ENCODE measurements around the gene MRPL17. TPM values are rescaled to one million over a fixed set of nuclear protein-coding genes. Genes with fewer than 3 reads are reported as not detected.

MRPL17 gene
- total and polyA plus RNA-seq, 2 experiments from 2014 or later, result 26.7 to 81.8 TPM

DNA sequence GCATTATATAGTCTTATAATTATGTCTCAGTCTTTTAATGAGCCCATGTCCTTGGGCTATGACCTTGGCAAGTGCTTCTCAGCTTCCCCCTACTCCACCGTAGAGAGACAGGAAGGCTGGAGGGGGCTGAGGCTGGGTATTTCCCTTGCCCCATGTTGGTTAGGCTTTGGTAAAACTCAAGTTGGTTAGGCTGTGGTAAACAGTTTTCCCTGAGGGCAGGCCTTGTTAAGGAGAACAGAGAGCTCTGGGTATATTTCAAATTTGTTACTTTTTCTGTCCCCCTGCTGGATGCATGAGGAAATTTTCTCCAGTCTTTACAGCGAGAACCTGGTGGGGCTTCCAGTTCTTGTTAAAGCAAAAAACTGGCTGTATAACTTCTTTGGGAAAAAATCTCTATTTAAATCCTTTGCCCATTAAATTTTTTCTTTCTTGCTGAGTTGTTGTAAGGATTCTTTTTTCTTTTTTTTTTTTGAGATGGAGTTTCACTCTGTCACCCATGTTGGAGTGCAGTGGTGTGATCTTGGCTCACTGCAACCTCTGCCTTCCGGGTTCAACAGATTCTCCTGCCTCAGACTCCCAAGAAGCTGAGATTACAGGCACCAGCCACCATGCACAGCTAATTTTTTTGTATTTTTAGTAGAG, 15.3 kb downstream of the MRPL17 start:
- H2AFZ ChIP-seq, result peak overlapping the region; percentile 67; the same call in 1 of the 2 replicates

DNA sequence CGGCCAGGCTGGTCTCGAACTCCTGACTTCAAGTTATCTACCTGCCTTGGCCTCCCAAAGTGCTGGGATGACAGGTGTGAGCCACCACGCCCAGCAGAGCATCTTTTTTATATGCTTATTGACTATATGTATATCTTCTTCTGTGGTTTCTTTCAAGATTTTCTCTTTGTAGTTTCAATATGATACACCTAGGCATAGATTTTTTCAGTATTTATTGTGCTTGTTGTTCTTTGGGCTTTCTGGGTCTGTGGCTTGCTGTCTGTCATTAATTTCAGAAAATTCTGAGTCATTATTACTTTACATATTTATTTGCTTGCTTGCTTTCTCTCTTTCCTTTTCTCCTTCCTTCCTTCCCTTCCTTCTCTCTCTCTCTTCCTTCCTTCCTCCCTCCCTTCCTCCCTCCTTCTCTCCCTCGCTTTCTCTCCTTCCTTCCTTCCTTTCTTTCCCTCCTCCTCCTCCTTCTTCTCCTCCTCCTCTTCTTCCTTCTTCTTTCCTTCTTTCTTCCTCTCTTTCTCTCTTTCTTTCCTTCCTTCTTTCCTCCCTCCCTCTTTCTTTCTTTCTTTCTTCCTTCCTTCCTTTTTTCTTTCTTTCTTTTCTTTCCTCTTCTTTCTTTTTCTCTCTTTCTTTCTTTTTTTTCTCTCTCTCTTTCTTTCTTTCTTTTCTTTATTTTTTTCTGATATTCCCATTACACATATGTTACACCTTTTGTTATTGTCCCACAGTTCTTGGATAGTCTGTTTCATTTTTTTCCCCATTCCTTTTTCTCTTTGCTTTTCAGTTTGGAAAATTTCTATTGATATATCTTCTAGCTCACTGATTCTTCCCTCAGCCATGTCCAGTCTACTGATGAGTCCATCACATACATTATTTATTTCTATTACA, 16.6 kb downstream of the MRPL17 start:
- H3F3A ChIP-seq (replicated peaks; ENCODE audit: low read depth), result no peaks in the 10 kb centered on the region
- Mint-ChIP-seq H3K4me3 (no peak overlapping the region), H3K27me3 (ENCODE audit: insufficient read depth, low read depth, poor library complexity) (peaks cover 3% of the 10 kb centered on the region)

More for the DNA sequence above, 15.3 kb downstream of the MRPL17 start:
- no peaks in the 10 kb centered on the region for H3K27me3 ChIP-seq (ENCODE audit: insufficient read depth)
- H3F3A ChIP-seq (replicated peaks; ENCODE audit: low read depth), result no peaks in the 10 kb centered on the region
- no peaks in the 10 kb centered on the region for H3K36me3 Mint-ChIP-seq (ENCODE audit: low read depth)
- H3K4me3 Mint-ChIP-seq, result no peak overlapping the region
- H3K27ac Mint-ChIP-seq, result no peak overlapping the region
- no peaks in the 10 kb centered on the region for H3K4me1 ChIP-seq (ENCODE audit: insufficient read depth)
- H3K27ac ChIP-seq (ENCODE audit: low read depth), result no peak overlapping the region
- H3K9me3 Mint-ChIP-seq, result no peaks in the 10 kb centered on the region
- no peak for TF ChIP-seq CREB1 (CRISPR knock-in tag; IDR thresholded peaks at IDR 0.05; ENCODE audit: low read depth)
- TF ChIP-seq, protein P1, sequence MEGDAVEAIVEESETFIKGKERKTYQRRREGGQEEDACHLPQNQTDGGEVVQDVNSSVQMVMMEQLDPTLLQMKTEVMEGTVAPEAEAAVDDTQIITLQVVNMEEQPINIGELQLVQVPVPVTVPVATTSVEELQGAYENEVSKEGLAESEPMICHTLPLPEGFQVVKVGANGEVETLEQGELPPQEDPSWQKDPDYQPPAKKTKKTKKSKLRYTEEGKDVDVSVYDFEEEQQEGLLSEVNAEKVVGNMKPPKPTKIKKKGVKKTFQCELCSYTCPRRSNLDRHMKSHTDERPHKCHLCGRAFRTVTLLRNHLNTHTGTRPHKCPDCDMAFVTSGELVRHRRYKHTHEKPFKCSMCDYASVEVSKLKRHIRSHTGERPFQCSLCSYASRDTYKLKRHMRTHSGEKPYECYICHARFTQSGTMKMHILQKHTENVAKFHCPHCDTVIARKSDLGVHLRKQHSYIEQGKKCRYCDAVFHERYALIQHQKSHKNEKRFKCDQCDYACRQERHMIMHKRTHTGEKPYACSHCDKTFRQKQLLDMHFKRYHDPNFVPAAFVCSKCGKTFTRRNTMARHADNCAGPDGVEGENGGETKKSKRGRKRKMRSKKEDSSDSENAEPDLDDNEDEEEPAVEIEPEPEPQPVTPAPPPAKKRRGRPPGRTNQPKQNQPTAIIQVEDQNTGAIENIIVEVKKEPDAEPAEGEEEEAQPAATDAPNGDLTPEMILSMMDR (conservative IDR thresholded peaks at IDR 0.05; ENCODE audit: low read depth in 2 of 2), result peak; percentile 54 to 77
- H3K4me1 Mint-ChIP-seq, result no peaks in the 10 kb centered on the region
- H3K27me3 Mint-ChIP-seq (ENCODE audit: insufficient read depth, low read depth, poor library complexity), result peaks cover 3% of the 10 kb centered on the region
- ATAC-seq (peak; percentile 92), DNase-seq (ENCODE audit: low spot score) (peak; percentile 77)
- no peak overlapping the region for H3K4me3 ChIP-seq
- no peaks in the 10 kb centered on the region for H3K36me3 ChIP-seq (ENCODE audit: insufficient read depth)
- H3K9me2 ChIP-seq (ENCODE audit: insufficient read depth), result no peaks in the 10 kb centered on the region; the same call in 1 of the 2 replicates
- no peaks in the 10 kb centered on the region for H4K20me1 ChIP-seq (replicated peaks; ENCODE audit: insufficient read depth)
- no peak overlapping the region for H3K4me2 ChIP-seq
- H3K79me2 ChIP-seq (replicated peaks; ENCODE audit: insufficient read depth), result no peaks in the 10 kb centered on the region

GRCh38 chr11:6664551-6664950, 18.6 kb downstream of the MRPL17 start:
- no peak for DNase-seq (ENCODE audit: low spot score)
- Histone ChIP-seq H3K4me3 (no peak overlapping the region), H3K4me2 (no peak overlapping the region), H3K4me1 (ENCODE audit: insufficient read depth) (no peaks in the 10 kb centered on the region), H3K27me3 (ENCODE audit: insufficient read depth) (0 out of 2 replicates have a peak, but pooled peaks cover 3% of the 10 kb centered on the region), H3K9me2 (ENCODE audit: insufficient read depth) (0 out of 2 replicates have a peak, but pooled peaks cover 5% of the 10 kb centered on the region), H3K36me3 (ENCODE audit: insufficient read depth) (no peaks in the 10 kb centered on the region), H3K27ac (ENCODE audit: low read depth) (no peak overlapping the region), H4K20me1 (replicated peaks; ENCODE audit: insufficient read depth) (no peaks in the 10 kb centered on the region), H2AFZ (no peak overlapping the region), H3K79me2 (replicated peaks; ENCODE audit: insufficient read depth) (no peaks in the 10 kb centered on the region), H3F3A (replicated peaks; ENCODE audit: low read depth) (no peaks in the 10 kb centered on the region)
- no peaks in the 10 kb centered on the region for H3K36me3 Mint-ChIP-seq (ENCODE audit: low read depth)
- no peaks in the 10 kb centered on the region for H3K9me3 Mint-ChIP-seq
- H3K27me3 Mint-ChIP-seq (ENCODE audit: insufficient read depth, low read depth, poor library complexity), result peaks cover 3% of the 10 kb centered on the region
- H3K4me1 Mint-ChIP-seq, result no peaks in the 10 kb centered on the region
- no peak overlapping the region for H3K27ac Mint-ChIP-seq
- H3K4me3 Mint-ChIP-seq, result no peak overlapping the region
- no peak for ATAC-seq
- no peak for TF ChIP-seq JUNB (IDR thresholded peaks at IDR 0.05; ENCODE audit: unreplicated experiment)
- no peak for TF ChIP-seq STAT1 (IDR thresholded peaks at IDR 0.05; ENCODE audit: unreplicated experiment)
- no peak for TF ChIP-seq NANOG (IDR thresholded peaks at IDR 0.05; ENCODE audit: borderline replicate concordance)
- no peak for TF ChIP-seq ZNF331 (CRISPR knock-in tag; IDR thresholded peaks at IDR 0.05; ENCODE audit: low read depth)
- TF ChIP-seq ZNF114 (CRISPR knock-in tag; IDR thresholded peaks at IDR 0.05), result no peak

More for the DNA sequence above, 16.6 kb downstream of the MRPL17 start:
- no peak overlapping the region for H3K27ac Mint-ChIP-seq
- H3K4me1 Mint-ChIP-seq, result no peaks in the 10 kb centered on the region
- Histone ChIP-seq H3K4me3 (no peak overlapping the region), H3K4me2 (no peak overlapping the region), H3K9me2 (ENCODE audit: insufficient read depth) (no peaks in the 10 kb centered on the region), H4K20me1 (replicated peaks; ENCODE audit: insufficient read depth) (no peaks in the 10 kb centered on the region), H3K36me3 (ENCODE audit: insufficient read depth) (no peaks in the 10 kb centered on the region), H2AFZ (no peak overlapping the region), H3K27ac (ENCODE audit: low read depth) (no peak overlapping the region), H3K4me1 (ENCODE audit: insufficient read depth) (no peaks in the 10 kb centered on the region), H3K79me2 (replicated peaks; ENCODE audit: insufficient read depth) (no peaks in the 10 kb centered on the region), H3K27me3 (ENCODE audit: insufficient read depth) (no peaks in the 10 kb centered on the region)
- no peaks in the 10 kb centered on the region for H3K36me3 Mint-ChIP-seq (ENCODE audit: low read depth)
- ATAC-seq (no peak), DNase-seq (ENCODE audit: low spot score) (no peak)
- H3K9me3 Mint-ChIP-seq, result no peaks in the 10 kb centered on the region
- TF ChIP-seq ZNF114 (CRISPR knock-in tag; IDR thresholded peaks at IDR 0.05), result no peak
- TF ChIP-seq JUNB (IDR thresholded peaks at IDR 0.05; ENCODE audit: unreplicated experiment), result no peak

All from GM23338 (cell line).